Measurements from ENCODE around the gene LBP. TPM values are rescaled to one million over a fixed set of nuclear protein-coding genes. Genes with fewer than 3 reads are reported as not detected.

LBP gene
- total RNA-seq, 3 donors from 2014 or later: 0.14 to 0.34 TPM; not detected in 1

DNA sequence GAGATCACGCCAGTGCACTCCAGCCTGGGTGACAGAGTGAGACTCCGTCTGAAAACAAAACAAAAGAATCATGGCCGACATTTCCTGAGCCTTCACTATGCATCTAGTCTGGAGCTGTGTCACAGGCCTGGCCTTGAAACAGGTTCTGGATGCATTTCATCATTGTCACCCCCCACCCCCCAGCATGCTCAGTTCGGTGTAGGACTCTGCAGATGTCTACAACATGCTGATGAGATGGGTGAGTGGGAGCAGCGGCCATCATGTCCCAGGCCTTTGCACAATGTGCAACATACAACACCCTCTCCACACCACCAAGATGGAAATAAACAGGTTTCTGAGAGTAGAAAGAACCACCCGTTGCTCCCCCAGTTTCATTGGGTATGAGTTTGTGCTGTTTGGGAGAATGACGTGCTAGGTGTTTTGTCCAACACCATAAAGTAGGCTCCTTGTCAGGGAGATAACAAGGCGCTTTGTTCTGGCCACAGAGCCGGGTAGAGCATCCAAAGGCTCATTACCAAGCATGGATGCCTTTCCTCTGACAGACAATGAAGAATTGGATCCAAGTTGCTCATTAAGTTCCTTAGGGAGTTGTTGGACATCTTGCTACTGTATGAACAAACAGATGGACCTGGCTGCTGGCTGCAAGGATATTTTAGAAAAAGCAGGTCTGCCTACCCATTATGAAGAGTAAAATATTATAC, 66.7 kb downstream of the LBP start:
- H3K9me3 ChIP-seq: no peaks in the 10 kb centered on the region
- no peaks in the 10 kb centered on the region for H3K4me1 ChIP-seq (ENCODE audit: low read depth)
- H3K4me3 ChIP-seq: no peak overlapping the region
- TF ChIP-seq, protein P1, sequence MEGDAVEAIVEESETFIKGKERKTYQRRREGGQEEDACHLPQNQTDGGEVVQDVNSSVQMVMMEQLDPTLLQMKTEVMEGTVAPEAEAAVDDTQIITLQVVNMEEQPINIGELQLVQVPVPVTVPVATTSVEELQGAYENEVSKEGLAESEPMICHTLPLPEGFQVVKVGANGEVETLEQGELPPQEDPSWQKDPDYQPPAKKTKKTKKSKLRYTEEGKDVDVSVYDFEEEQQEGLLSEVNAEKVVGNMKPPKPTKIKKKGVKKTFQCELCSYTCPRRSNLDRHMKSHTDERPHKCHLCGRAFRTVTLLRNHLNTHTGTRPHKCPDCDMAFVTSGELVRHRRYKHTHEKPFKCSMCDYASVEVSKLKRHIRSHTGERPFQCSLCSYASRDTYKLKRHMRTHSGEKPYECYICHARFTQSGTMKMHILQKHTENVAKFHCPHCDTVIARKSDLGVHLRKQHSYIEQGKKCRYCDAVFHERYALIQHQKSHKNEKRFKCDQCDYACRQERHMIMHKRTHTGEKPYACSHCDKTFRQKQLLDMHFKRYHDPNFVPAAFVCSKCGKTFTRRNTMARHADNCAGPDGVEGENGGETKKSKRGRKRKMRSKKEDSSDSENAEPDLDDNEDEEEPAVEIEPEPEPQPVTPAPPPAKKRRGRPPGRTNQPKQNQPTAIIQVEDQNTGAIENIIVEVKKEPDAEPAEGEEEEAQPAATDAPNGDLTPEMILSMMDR (IDR thresholded peaks at IDR 0.05): no peak
- intact Hi-C loops (cut with DNase I, micrococcal nuclease): no loop called here
- DNase-seq (no peak), ATAC-seq (no peak)
- H3K36me3 ChIP-seq (ENCODE audit: low read depth): no peaks in the 10 kb centered on the region

DNA sequence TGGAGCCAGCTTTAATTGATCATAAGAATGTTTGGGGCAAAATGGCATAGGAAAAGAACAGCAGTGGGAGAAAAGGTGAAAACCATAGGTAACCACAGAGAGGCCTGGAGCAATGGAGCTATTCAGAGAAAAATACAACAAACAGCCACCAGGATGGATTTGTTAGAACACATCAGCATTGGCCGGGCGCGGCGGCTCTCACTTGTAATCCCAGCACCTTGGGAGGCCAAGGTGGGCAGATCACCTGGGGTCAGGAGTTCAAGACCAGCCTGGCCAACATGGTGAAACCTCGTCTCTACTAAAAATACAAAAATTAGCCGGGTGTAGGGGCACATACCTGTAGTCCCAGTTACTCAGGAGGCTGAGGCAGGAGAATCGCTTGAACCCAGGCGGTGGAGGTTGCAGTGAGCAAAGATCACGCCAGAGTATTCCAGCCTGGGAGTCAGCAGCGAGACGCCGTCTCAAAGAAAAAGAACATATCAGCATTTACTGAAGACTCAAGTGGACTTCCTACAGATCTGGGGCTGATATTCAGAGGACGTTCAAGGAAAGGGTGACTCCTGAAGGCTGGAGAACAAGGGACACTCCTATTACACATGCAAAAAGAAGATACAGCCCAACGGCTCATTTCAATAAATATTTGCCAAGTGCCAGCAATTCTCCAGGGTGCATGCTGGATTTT, 68.6 kb downstream of the LBP start:
- no peaks in the 10 kb centered on the region for H3K4me1 ChIP-seq (ENCODE audit: low read depth)
- TF ChIP-seq, protein P1 (IDR thresholded peaks at IDR 0.05): no peak
- peaks cover 4% of the 10 kb centered on the region for H3K36me3 ChIP-seq (ENCODE audit: low read depth)
- intact Hi-C loops (cut with DNase I, micrococcal nuclease): no loop called here
- DNase-seq: no peak
- no peak overlapping the region for H3K4me3 ChIP-seq
- no peak for ATAC-seq
- H3K9me3 ChIP-seq: no peaks in the 10 kb centered on the region

DNA sequence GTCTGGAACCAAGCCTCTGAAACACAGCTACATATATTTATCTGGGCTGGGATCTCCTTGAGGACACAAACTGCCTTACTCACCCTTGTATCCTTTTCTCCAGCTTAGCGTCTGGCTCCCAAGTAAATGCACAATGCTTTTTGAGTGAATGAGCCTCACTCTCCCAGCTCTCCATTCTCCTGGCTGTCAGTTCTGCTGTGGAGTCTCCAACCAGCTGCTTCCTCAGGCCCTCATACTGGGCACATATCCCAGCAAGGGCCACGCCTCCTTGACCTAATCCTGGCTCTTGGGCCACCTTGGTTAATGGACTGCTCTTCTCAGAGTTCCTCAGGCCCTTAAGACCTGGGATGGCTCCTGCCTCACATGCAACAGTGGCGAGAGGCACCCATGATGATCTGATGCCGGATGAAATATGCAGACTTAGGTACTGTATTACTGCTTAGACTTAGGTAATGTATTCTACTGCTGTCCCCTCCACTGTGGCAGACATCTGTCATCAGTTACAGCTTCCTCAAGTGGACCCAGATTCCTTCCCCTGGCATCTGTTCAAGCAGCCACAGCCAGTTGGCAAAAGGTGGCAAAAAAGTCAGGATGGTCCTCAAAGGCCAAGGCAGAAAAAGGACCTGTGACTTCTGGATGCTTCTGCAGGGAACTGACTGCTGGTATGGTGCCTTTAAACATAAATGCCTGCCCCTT, 72.4 kb downstream of the LBP start:
- H3K4me1 ChIP-seq (ENCODE audit: low read depth): no peaks in the 10 kb centered on the region
- intact Hi-C loops (cut with DNase I, micrococcal nuclease): no loop called here
- TF ChIP-seq, protein P1 (IDR thresholded peaks at IDR 0.05): no peak
- no peak overlapping the region for H3K4me3 ChIP-seq
- DNase-seq (peak in 1 of 3 donors; percentile 23), ATAC-seq (peak; percentile 29)
- H3K36me3 ChIP-seq (ENCODE audit: low read depth): peaks cover 10% of the 10 kb centered on the region
- no peaks in the 10 kb centered on the region for H3K9me3 ChIP-seq

DNA sequence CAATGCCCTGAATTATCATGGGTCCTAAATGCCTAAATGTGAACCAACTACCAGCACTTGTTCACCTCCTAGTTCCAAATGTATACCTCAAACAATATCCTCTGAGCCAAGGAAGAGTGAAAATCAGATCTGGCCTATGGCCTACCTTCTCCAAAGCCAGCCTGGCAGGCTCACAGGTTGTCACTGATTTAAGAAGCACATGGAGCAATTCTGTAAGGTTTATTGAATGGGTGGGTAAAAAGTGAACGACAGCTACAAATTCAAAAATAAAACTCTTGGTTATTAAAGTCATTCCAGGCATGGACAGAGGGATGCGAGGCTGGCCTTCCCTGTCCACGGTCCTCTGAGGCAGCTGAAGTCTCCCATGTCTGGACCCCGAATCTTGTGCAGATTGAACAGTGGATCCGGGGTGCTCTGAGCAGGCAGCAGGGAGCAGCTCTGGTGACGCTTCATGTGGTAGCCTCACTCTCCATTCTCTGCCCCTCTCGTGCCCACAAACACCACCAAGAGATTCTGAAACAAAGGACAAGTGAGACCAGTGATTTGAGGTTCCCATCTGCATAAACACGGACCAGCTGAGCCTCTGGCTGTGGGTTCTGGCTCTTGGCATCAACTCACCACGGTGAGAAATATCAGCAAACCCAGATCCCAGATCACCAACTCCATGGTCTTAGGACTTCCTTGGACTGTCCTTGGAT, 74.3 kb downstream of the LBP start:
- H3K36me3 ChIP-seq (ENCODE audit: low read depth): peaks cover 10% of the 10 kb centered on the region
- no peak for ATAC-seq
- H3K4me1 ChIP-seq (ENCODE audit: low read depth): no peaks in the 10 kb centered on the region
- H3K4me3 ChIP-seq: no peak overlapping the region
- TF ChIP-seq, protein P1 (IDR thresholded peaks at IDR 0.05): no peak
- H3K9me3 ChIP-seq: no peaks in the 10 kb centered on the region
- no peak for DNase-seq
- intact Hi-C loops (cut with DNase I, micrococcal nuclease): no loop called here

DNA sequence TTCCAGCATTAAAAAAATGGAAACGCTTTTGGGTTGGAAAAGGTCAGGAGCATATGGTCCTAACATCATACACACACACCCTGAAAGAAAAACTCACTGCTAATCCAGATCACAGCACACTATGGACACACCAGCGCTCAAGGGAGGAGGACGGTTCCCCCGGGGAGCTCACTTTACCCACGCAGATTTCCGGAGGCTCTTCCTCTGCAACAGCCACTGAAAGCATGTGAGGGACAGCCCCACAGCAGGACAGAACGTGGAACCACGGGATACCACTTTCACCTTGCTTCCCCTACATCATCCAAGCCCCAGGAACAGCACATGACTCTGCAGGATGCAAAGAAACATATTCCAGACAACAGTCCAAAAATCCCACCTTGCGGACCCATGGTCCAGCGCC, 75.6 kb downstream of the LBP start:
- no peaks in the 10 kb centered on the region for H3K4me1 ChIP-seq (ENCODE audit: low read depth)
- H3K36me3 ChIP-seq (ENCODE audit: low read depth): peaks cover 10% of the 10 kb centered on the region
- DNase-seq: no peak
- intact Hi-C loops (cut with DNase I, micrococcal nuclease): no loop called here
- no peaks in the 10 kb centered on the region for H3K9me3 ChIP-seq
- no peak for ATAC-seq
- H3K4me3 ChIP-seq: no peak overlapping the region
- TF ChIP-seq, protein P1 (IDR thresholded peaks at IDR 0.05): no peak

Measured in mucosa of descending colon (tissue), 3 donors.